ENCODE results near the gene PHC2. TPM values are rescaled to one million over a fixed set of nuclear protein-coding genes. Genes with fewer than 3 reads are reported as not detected.

Gene PHC2
- total and polyA plus RNA-seq, 9 of the 15 experiments (the other 6 are each of a cell fraction or from before 2014, with no cell fraction given) = 3.1 to 67.6 (median 34.6) TPM

DNA sequence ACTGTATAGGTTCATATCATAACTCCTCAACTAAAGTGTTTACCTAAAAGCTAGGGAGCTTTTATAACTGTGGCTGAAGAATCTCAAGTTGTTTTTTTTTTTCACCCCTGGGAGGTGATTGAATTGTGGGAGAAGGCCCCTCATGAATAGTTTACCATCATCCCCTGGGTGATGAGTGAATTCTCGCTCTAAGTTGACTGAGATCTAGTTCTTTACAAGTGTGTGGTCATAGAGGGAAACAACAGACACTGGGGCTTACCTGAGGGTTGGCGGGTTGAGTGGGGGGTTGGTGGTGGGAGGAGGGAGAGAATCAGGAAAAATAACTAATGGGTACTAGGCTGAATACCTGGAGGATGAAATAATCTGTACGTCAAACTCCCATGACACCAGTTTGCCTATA is 33.7 kb upstream of the PHC2 start:
- no TSS peak for BruUV-seq (replicated peaks)
- Histone ChIP-seq H3K27me3 (ENCODE audit: control insufficient read depth in 2 of 2, insufficient read depth in 2 of 2, low read length in 2 of 2) (peaks cover 8 to 38% of the 10 kb centered on the region in 2 experiments; a peak in 4 of 5 replicates), H3K4me1 (replicated peaks in 1 of 2; ENCODE audit: control insufficient read depth in 2 of 2, insufficient read depth in 2 of 2, low read length in 2 of 2) (peaks cover 0 to 5% of the 10 kb centered on the region in 2 experiments; a peak in 3 of 5 replicates), H3K9me1 (ENCODE audit: control insufficient read depth, insufficient read depth, low read length) (no peaks in the 10 kb centered on the region), H4K20me1 (replicated peaks; ENCODE audit: control insufficient read depth, insufficient read depth, low read length) (no peaks in the 10 kb centered on the region; the same call in 1 of the 2 replicates), H3K9me3 (replicated peaks; ENCODE audit: control insufficient read depth, insufficient read depth, low read depth, low read length) (no peaks in the 10 kb centered on the region), H2AFZ (ENCODE audit: low read depth, low read length) (no peak overlapping the region), H3K4me3 (no peak overlapping the region), H3K4me2 (ENCODE audit: insufficient read depth, low read length) (no peak overlapping the region), H3K9ac (ENCODE audit: insufficient read depth in 1 of 2, low read depth in 2 of 2, low read length in 2 of 2) (no peak overlapping the region), H3K79me2 (ENCODE audit: control insufficient read depth, insufficient read depth, low read length) (no peaks in the 10 kb centered on the region), H3K36me3 (ENCODE audit: control insufficient read depth, insufficient read depth, low read length) (no peaks in the 10 kb centered on the region), H3K27ac (ENCODE audit: extremely low read depth, low read depth, low read length) (no peak overlapping the region)
- 0% methylated on average over 3 of the region's 3 CpGs for WGBS (ENCODE audit: insufficient coverage, low coverage, missing lambda C conversion rate)
- no peak for ATAC-seq
- ChIA-PET POLR2A (no interaction called here), CTCF (ENCODE audit: low intra/inter-chr PET ratio) (no interaction called here)
- no peak for DNase-seq (ENCODE audit: extremely low read depth in 1 of 4, low spot score in 3 of 4)
- intact Hi-C loops (cut with micrococcal nuclease) = no loop called here
- no peak for FAIRE-seq
- in situ Hi-C loops (cut with MboI) = no loop called here
- TF ChIP-seq MCM3 (IDR thresholded peaks at IDR 0.05) (no peak), GABPA (tag; conservative IDR thresholded peaks at IDR 0.05; ENCODE audit: low read depth) (no peak), ZNF253 (CRISPR knock-in tag; conservative IDR thresholded peaks at IDR 0.05) (no peak), ZNF780A (CRISPR knock-in tag; IDR thresholded peaks at IDR 0.05) (no peak), MGA (IDR thresholded peaks at IDR 0.05) (no peak)
- TF ChIP-seq, protein P1, sequence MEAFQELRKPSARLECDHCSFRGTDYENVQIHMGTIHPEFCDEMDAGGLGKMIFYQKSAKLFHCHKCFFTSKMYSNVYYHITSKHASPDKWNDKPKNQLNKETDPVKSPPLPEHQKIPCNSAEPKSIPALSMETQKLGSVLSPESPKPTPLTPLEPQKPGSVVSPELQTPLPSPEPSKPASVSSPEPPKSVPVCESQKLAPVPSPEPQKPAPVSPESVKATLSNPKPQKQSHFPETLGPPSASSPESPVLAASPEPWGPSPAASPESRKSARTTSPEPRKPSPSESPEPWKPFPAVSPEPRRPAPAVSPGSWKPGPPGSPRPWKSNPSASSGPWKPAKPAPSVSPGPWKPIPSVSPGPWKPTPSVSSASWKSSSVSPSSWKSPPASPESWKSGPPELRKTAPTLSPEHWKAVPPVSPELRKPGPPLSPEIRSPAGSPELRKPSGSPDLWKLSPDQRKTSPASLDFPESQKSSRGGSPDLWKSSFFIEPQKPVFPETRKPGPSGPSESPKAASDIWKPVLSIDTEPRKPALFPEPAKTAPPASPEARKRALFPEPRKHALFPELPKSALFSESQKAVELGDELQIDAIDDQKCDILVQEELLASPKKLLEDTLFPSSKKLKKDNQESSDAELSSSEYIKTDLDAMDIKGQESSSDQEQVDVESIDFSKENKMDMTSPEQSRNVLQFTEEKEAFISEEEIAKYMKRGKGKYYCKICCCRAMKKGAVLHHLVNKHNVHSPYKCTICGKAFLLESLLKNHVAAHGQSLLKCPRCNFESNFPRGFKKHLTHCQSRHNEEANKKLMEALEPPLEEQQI (IDR thresholded peaks at IDR 0.05) = no peak
- TF ChIP-seq, protein P2, sequence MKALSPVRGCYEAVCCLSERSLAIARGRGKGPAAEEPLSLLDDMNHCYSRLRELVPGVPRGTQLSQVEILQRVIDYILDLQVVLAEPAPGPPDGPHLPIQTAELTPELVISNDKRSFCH (CRISPR knock-in tag; IDR thresholded peaks at IDR 0.05) = no peak
- TF ChIP-seq, protein P2 (tag; IDR thresholded peaks at IDR 0.05) = no peak

Data from K562 (cell line).